22Rv1 (cell line): Measurements from ENCODE around the gene WRAP73.

Experiments
- CTCF ChIP-seq: fragments of 450-650 bp; IDR thresholded peaks from 2 replicates; pipeline ENCODE4 v1.5.1; 2017; ENCODE audit warnings: mild to moderate bottlenecking
- ZFX ChIP-seq: fragments of 450-650 bp; IDR thresholded peaks from 2 replicates; pipeline ENCODE4 v1.6.1; 2017; ENCODE audit warnings: antibody characterized with exemption, borderline replicate concordance

DNA sequence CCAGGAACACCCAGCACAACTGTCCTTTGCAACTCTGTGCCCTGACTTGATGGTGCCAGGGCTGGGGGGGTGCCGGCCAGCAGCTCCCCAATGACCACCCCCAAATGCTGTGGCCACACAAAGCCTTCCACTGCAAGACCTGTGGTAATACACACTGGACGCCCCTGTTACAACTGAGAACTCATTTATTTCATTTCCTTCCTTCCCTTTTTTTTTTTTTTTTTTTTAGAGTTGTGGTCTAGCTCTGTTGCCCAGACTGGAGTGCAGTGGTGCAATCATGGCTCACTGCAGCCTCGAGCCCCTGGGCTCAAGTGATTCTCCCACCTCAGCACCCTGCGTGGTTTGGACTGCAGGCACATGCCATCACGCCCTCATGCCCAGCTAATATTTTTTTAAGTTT, 27.6 kb upstream of the WRAP73 start:
- no peak for TF ChIP-seq CTCF
- no peak for TF ChIP-seq ZFX
